EH (cell line): ENCODE measurements around the gene CCNF.

Source experiments
- DNase-seq: peaks from one replicate; pipeline ENCODE4 v3.0.0-alpha.2; 2015; ENCODE audit warnings: low read depth

CCNF gene

DNA sequence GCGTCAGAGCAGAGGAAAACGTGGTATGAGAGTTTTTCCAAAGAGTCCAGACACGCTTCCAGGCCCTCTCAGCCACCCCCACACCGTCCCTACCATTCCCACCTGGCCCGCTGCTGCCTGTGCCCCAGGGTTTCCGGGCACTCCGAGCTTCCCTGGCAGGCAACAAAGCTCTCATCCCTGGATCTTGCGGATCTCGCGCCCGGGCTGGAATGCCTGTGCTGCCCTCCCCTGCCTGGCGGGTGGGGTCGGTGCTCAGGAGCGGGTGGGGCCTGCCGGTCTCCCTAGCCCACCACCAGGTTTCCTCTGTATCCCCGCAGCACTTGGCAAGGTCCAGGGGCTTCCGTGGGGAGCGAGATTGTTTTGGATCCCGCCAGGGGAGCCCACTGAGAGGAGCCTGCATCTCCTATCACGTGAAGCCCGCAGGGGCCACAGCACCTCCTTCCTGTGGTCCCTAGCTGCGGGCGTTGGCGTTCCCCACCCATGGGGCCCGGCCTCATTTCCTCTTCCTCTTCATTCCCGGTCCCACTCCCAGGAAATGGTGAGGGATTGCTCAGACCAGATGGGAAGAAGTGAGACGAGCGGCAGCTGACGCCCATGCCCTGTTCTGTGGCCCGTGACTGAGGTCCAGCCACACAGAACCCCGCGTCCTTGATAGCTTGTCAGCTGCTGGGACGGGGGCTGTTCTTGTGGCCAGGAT is 56.7 kb downstream of the CCNF start:
- no peak for DNase-seq

DNA sequence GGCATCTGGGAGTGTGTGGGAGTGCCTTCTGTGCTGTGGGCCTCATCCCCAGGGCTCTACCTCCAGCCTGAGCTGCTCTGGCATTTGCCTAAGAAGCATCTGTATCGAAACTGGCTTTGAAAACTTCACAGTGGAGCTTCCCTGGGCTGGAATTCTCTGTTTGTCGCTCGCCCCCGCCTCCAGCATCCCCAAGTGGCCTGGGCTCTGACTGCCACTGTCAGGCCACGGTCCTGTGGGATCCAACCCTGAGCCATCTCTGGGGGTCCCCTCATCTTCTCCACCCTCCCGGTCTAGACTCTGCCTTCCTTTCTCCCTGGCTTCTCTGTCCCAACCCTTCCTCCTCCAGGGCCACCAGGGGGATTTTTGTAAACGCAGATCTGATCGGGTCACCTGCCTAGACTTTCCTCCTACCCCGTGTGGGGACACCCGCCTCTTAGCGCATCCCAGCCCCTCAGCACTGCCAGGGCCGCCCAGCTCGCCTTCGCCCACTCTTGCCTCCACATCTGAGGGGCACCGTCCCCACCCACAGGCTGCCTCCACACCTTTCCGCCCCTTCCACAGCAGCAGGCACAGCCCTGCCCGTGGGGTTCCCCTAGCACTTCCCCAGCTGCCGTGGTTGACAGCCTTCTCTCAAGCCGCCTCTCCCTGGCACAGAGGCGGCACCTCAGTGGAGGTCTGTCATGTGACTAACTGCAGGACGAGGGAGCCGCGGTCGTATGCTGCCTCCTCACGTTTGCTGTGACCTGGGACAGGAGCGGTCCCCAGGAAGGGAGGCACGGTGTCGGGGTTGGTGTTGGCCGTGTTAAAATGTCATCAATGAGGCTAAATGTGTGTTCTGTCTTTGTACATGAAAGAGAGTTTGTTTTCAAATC is 57.6 kb downstream of the CCNF start:
- DNase-seq: peak; percentile 52

DNA sequence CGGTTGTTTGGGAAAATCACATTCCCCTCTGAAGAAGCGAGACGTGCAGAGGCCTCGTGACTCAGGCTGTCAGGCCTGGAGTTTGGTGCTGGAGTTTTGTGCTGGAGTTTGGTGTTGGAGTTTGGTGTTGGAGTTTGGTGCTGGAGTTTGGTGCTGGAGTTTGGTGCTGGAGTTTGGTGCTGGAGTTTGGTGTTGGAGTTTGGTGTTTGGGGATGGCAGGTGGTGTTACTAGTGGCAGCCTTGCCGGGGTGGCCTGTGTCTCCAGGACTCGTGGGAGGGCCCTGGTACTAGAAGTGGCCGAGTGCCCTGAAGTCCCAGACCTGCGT is 58.2 kb downstream of the CCNF start:
- DNase-seq: no peak

DNA sequence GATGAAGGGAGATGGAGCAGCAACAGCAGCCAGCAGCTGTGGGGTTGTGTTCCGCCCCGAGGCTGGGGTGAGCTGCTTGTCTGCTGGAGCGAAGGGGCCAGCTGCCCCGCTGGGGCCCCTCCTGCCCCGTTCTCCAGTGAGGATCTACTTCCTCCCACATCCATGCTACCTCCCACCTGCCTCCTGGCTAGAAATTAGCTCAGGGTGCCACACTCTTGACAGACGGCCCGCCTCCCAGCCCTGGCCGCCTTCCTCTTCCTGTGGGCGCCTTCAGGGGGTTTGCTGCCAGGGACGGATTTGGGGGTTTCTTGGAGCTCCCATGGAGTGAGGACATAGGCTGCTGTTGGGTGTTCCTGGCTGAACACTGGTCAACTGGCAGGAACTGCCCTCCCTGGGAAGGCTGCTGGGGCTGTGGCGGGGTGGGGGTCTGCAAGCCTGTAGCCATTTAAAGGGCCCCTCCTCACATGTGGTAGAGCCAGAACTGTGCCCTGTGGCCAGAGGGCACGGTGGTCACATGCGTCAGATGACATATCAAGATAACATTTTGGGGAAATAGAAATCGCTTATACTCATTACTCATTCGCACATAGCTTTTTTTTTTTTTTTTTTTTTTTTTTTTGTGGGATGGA is 58.8 kb downstream of the CCNF start:
- DNase-seq: no peak

DNA sequence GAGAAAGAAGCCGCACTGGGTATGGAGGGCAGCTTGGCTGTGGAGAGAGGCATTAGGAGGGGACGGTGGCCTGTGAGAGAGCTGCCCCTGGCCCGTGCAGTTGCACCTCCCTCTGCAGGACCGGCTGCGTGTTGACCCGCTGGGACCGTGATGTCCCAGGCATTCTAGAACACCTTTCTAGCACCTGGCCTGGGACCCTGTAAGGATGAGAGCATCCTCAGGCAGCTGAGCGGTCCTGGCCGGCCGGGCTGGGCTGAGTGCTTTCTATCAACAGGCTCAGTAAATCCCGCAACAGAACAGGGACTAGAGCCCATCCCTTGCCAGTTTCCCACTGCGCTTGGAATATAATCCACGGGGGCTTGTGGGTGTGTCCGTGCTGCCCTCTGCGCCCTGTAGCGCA is 60.3 kb downstream of the CCNF start:
- no peak for DNase-seq

DNA sequence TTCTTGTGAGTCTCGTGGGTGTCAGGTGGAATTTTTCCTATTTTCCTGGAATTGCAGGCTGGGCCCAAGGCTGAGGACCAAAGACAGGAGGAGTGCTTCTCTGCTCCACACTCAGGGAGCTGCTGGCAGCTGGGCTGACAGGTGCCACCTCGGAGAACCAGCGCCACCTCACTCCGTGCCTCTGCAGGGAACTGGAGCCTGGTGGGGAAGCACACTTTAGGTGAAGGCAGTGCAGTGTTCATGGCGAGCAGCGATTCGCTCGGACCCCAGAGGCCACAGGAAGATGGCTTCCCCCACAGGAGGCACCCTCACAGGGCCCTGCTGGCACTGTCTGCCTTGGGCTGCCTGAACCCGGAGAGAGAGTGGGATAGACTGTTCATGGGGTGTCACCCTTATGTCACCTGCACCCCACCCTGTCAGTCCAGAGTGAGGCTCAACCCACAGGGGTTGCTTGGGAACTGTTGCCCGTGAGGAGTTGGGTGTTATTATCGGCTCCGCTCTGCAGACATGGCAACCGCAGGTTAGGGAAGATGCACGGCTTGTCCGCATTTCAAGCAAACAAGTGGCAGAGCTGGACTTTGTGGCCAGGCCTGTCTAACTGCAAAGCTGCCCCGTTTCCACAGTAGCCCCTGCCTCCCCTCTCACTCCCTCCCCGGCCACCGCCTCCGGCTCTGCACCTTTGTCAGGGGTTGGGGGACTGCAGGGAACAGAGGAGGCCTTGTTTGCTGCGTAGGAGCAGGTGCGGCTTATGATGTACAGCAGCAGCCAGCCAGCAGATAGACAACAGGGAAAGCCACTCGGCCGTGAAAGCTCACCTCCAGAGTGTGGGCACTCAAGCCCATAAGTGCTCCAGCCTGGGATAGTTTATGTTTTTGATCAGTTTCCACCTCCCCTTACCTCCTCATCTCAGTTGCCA is 61.2 kb downstream of the CCNF start:
- no peak for DNase-seq

DNA sequence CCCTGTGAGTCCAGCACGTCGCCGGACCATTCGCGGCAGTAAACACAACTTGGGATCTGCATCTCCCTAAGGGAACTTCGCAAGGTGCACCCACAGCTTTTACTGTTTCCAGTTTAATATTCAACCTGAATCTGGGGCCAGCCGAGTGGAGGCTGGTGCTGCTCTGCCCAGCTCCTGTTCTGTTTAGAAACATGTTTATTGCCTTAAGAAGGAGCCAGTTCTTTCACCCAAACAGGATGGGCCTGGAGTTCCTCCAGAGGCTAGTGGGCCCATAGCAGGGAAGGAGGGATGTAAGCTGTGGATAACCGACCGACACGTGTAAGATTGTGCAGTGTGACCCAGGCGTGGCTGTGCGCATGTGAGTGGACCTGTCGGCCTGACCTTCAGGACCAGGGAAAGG is 63.0 kb downstream of the CCNF start:
- DNase-seq: no peak

DNA sequence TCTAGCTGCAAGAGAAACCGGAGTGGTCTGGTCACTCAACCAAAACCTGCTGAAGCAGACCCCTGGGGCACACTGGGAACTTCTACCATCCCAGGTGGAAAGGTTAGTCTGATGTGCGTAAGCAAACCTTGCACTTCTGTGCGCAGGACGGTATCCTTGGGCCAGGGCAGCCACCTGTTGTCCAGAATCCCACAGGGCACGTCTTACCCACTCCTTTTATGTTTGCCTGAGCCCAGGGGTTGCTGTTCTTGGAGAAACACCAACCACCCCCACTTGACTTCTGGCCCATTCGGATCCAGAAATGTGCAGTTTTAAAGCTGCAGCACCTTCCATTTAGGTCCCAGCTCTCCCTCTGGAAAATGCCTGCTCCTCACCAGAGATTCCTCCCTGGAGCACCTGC is 64.4 kb downstream of the CCNF start:
- no peak for DNase-seq

DNA sequence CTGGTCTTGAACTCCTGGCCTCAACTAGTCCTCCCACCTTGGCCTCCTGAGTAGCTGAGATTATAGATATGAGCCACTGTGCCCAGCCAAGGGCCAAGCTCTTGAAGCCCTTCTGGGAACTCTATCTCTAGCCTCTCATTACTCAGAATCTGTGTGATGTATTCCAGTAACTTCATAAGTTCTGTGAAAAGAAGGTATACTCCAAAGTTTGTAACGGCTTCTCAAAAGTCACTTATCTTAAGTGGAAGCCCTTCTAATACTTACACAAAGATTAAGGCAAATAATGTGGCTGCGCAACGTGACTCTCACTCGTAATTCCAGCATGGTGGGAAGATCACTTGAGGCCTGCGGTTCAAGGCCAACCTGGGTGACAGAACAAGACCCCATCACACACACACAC is 65.4 kb downstream of the CCNF start:
- no peak for DNase-seq

DNA sequence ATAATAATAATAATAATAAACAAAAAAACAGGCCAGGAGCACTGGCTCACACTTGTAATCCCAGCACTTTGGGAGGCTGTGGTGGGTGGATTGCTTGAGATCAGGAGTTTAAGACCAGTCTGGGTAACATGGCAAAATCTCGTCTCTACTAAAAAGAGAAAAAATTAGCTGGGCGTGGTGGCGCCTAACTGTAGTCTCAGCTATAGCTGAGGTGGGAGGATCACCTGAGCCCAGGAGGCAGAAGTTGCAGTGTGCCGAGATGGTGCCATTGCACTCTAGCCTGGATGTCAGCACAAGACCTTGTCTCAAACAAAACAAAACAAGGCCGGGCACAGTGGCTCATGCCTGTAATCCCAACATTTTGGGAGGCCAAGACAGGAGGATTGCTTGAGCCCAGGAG is 65.8 kb downstream of the CCNF start:
- no peak for DNase-seq

DNA sequence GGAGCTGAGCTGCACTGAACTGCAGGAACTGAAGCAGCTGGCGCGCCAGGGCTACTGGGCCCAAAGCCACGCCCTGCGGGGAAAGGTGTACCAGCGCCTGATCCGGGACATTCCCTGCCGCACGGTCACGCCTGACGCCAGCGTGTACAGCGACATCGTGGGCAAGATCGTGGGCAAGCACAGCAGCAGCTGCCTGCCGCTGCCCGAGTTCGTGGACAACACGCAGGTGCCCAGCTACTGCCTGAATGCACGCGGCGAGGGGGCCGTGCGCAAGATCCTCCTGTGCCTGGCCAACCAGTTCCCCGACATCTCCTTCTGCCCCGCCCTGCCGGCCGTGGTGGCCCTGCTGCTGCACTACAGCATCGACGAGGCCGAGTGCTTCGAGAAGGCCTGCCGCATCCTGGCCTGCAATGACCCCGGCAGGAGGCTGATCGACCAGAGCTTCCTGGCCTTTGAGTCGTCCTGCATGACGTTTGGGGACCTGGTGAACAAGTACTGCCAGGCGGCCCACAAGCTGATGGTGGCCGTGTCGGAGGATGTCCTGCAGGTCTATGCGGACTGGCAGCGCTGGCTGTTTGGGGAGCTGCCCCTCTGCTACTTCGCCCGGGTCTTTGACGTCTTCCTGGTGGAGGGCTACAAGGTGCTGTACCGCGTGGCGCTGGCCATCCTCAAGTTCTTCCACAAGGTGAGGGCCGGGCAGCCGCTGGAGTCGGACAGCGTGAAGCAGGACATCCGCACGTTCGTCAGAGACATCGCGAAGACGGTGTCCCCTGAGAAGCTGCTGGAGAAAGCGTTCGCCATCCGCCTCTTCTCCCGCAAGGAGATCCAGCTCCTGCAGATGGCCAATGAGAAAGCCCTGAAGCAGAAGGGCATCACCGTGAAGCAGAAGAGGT is 67.2 kb downstream of the CCNF start:
- no peak for DNase-seq

DNA sequence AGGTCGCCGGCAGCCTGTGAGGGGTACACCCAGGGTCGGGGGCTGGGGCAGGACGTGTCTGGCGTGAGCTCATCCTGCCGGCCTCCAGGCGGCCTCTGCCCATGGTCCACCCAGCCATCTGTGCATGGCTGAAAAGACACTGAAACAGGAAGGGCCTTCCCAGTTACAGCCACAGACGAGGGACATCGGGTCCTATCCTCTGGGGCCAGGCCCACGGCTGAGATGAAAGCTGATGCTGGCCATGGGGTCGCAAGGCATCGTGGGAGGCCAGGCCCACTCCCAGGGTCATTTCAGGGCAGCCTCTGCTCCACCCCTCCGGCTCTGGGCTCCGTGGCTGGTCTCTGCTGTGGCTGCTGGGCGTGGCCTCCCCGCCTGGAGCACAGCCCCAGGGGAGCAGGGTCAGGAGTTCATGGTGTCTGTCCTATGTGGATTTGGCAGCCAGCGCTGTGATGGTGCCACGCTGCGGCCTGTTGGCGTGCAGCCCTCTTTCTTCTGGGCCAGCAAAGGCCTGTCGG is 67.9 kb downstream of the CCNF start:
- no peak for DNase-seq

DNA sequence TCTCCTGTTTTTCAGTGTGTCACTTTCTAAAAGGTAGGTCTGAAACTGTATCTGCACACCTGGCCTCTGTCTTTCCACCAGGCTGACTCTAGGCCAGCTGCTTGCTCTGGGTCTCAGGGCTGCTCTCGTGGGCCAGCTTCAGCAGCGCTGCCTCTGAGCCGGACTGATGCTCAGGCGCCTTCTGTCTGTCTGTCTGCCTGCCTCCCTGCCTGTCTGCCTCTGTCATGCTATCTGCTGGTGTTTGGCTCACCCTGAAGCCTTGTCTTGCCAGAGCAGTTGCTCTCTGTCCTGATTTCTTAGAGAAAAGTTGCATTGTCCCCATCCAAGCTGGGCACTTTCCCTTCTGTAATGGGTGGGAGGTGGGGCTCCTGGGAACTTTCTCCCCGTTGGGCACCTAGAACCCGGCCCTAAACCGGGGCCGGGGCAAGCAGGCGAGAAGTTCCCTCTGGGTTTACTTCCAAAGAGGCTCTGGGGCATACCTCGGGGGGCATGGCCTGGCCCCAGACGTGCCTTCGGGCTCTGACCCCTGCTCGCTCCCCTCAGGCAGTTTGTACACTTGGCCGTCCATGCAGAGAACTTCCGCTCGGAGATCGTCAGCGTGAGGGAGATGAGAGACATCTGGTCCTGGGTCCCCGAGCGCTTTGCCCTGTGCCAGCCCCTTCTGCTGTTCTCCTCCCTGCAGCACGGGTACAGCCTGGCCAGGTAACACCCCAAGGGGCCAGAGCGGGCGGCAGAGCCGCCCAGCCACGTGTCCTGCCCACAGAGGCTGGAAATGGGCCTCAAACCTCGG is 68.6 kb downstream of the CCNF start:
- no peak for DNase-seq

DNA sequence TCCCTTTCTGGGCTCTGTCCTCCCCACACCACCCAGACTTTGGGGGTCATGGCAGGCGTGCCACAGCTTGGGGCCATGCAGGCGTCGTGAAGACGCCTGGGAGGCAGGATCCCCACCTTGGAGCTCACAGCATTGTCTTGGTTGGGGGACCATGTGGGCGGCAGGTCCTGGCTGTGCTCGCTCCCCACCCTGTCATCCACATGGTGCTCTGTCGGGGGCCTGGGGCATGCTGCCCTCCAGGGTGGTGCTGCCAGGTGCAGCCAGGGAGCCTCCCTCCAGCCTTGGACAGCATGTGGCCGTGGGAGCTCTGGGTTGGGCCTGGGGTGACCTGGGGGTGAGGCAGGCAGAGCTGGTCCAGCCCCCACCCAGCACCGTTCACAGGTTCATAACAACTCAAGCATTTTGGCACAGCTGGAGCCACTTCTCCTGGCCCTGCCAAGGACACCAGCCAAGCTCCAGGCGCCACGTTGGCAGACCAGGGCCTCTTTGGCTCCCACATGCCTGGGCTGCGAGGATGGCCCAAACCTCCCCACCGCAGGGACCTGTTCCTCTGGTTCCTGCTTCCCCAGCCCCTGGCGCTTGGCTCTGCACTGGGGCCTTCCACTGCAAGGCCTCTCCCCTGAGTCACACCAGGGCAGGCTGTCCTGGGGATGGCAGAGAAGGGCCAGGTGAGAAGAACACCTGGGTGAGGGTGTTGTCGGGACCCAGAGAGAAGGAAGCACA is 69.4 kb downstream of the CCNF start:
- no peak for DNase-seq

DNA sequence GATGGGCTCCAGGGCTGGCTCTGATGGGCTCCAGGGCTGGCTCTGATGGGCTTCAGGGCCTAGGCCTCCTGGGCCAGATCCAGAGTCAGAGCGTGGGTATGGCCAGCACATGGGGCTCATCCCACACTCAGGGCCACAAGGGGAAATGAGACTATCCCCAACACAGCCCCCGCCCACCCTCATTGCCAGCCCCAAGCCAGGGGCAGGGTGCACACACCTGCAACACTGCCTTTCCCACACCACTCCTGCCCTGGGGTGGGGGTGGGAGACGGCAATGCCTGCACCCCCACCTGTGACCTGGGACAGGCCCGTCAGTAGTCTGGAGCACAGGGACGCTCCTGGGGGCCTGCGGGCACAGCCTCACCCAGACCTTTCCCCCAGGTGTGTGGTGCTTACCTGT is 70.2 kb downstream of the CCNF start:
- no peak for DNase-seq

DNA sequence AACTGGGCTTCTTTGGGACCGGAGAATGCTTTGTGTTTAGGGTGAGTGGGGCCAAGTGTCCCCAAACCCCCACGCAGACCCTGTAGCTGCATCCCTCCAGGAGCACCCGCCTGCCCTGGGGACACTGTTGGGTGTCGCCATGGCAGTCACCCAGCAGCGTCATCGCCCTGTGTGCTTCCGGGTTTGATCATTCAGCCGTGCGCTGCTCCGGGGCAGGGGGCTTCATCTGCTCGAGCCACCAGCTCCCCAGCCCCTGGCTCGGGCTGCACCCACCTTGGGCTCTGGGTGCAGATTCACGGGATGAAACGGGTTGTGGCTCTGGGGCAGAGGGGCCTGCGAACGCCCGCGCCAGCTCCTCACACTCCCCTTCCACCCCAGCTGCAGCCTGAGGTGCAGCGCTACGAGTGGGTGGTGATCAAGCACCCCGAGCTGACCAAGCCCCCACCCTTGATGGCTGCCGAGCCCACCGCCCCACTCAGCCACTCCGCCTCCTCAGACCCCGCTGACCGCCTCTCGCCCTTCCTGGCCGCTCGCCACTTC is 70.7 kb downstream of the CCNF start:
- no peak for DNase-seq

DNA sequence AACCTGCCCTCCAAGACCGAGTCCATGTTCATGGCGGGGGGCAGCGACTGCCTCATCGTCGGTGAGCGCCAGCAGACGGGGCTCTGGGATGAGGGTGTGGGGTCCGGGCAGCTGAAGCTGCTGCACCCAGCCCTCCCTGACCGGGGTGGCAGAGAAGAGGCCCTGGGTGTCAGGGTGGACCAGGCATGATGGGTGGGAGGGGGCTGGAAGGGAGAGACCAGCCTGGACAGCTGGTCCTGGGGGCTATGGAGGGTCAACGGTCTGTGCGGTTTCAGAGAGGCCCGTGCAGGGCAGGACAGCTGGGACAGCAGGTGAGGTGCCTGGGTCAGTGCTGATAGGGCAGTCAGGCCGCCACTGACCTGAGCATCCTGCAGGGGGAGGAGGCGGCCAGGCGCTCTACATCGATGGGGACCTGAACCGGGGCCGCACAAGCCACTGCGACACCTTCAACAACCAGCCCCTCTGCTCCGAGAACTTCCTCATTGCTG is 71.2 kb downstream of the CCNF start:
- DNase-seq: no peak

DNA sequence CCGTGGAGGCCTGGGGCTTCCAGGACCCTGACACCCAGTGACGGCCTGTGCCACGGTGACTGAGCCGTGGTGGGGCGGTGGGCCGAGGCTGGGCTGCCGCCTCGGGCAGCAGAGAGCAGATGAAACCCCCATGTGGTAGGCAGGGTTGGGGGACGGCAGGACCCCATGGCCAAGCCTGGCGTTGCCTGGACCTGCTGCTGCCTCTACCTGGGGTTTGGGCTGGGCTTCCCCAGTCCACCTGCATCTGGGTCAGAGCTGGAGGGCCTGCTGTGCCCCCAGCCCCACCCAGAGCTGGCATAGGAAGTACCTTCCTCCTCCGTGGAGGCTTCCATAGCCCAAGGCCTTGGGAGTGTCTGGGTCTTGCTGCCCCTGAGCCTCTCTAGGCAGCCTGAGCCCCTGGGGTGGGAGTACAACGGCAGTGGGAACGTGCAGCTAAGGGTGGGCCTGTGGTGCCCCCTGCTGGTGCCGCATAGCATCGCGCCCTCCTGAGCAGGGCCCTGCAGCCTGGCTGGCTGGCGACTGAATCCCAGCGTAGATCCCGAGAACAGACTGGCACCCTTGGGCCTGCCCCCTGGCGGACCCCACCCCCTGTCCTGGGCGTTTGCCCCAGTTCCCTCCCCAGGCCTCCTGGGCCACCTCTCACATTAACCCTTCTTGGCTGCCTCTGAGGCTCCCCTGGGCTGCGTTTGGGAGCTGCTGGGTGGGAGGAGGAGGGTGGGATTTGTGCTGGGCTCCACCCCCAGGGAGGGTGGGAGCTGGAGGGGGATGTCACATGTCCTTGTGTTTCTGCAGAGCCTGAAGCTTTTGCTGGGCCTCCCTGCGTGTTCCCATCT is 71.9 kb downstream of the CCNF start:
- DNase-seq: peak; percentile 75
